Peyer's patch (tissue), 4 donors: Measurements from ENCODE around the gene ZFY.

Source experiments
- CTCF ChIP-seq, 6 experiments: fragments of 450-650 bp in 4 of 6; fragments of 200-600 bp in 2 of 6; sonication (generic) in 1 of 6; IDR thresholded peaks; one replicate each; pipeline ENCODE4 v1.5.1; 2017 to 2019; ENCODE audit warnings: antibody characterized with exemption in 6 of 6, mild to moderate bottlenecking in 3 of 6, moderate library complexity in 1 of 6
- POLR2A ChIP-seq, 2 donors: fragments of 450-650 bp; IDR thresholded peaks; one replicate each; pipeline ENCODE4 v1.5.1; 2017; ENCODE audit warnings: antibody characterized with exemption in 2 of 2, mild to moderate bottlenecking in 2 of 2, moderate library complexity in 2 of 2

- TF ChIP-seq CTCF (IDR thresholded peaks at IDR 0.05) (no peak), POLR2A (IDR thresholded peaks at IDR 0.05) (no peak)
Measured at GRCh38 chrY:3007967-3008366, 72.8 kb downstream of the ZFY start.
